HG03378 (cell line): ENCODE data around the gene DCST1.

Experiments
- ATAC-seq: cut with Tn5 transposase; IDR thresholded peaks from one replicate; pipeline ENCODE4 v1.9.1; 2021; ENCODE audit warnings: mild to moderate bottlenecking, moderate library complexity; ENCODE audit not compliant: unreplicated experiment

Gene DCST1

DNA sequence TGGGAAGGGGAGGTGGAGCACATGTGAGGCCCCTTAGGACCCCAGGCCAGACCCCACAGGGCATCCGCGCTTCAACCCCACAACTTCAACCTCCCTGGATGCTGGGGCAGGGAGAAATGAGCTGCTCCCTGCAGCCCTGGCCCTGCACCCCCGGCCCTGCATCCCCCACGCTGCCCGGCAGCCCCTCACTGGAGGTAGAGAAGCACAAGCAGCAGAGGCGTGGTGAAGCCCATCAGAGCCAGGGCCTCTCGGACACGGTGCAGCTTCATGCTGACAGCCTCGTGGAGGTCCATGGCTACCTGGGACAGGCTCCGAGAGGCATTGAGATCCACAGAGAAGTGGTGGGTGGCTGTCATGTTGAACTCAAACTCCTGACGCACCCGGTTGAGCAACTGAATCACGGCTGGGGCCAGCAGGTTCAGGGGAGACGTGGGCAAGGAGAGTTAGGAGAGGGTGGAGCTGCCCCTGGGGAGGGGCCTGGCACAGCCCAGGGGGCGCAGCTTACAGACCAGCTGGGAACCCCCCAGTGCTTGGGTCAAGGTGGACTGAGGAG lies 3.3 kb upstream of the DCST1 start:
- no peak for ATAC-seq

GRCh38 chr1:155030899-155031298 lies 2.7 kb upstream of the DCST1 start:
- no peak for ATAC-seq

DNA sequence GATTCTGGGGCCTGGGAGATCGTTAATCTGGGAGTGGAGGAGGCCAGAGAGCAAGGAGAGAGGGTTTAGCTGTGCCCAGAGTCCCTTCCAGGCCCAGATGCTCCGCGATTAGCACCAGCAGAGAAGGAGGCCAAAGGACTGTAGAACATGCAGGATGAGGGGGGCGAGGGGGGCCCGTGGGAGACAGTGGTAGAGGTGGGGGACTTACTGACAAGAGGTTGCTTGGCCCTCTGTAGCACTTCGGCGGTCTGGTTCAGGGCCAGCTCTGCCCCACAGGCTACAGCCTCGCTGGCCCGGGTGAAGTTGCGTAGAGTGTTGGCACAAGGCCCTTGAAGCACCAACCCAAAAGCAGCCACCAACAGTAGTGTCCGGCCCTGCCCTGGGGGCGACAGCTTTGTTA lies 738 bp upstream of the DCST1 start:
- no peak for ATAC-seq

- ATAC-seq = no peak
Measured at GRCh38 chr1:155034318-155035208, 939 bp downstream of the DCST1 start.

GRCh38 chr1:155035936-155036335 lies 2.3 kb downstream of the DCST1 start:
- ATAC-seq = no peak

- ATAC-seq = no peak
Measured at GRCh38 chr1:155037043-155037442, 3.4 kb downstream of the DCST1 start.

GRCh38 chr1:155037851-155038441 lies 4.3 kb downstream of the DCST1 start:
- ATAC-seq = no peak

DNA sequence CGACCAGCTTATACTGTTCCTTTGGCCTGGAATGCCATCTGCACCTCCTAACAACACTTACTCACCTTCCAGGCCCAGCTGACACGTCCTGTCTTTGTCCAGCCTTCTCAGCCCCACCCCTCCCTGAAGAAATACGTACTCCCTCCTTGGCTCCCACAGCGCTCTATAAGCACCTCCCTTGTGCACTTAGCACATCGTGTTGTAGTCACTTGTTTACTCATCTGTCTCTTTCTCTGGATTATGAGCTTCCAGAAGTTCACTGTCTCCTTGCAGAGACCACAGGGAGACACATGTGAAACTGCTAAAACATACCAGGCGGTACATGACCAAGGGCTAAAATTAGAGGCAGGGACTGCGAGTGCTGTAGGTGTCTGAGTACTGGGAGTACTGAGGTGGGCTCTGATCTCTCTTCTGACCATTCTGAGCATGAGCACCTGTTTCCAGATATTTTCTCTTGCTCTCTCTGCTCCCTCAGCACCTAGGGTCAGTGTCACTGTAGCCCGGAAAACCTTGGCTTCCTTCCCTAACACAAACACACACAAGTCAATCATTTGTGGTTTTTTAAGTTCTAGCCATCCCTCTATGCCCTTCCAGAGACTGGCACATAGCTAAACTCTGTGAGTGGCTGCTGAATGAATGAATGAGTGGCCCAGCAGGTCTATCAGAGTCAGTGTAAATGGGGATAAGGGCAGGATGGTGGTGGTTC lies 5.1 kb downstream of the DCST1 start:
- ATAC-seq = no peak

- ATAC-seq = no peak
Measured at GRCh38 chr1:155039308-155039669, 5.7 kb downstream of the DCST1 start.

DNA sequence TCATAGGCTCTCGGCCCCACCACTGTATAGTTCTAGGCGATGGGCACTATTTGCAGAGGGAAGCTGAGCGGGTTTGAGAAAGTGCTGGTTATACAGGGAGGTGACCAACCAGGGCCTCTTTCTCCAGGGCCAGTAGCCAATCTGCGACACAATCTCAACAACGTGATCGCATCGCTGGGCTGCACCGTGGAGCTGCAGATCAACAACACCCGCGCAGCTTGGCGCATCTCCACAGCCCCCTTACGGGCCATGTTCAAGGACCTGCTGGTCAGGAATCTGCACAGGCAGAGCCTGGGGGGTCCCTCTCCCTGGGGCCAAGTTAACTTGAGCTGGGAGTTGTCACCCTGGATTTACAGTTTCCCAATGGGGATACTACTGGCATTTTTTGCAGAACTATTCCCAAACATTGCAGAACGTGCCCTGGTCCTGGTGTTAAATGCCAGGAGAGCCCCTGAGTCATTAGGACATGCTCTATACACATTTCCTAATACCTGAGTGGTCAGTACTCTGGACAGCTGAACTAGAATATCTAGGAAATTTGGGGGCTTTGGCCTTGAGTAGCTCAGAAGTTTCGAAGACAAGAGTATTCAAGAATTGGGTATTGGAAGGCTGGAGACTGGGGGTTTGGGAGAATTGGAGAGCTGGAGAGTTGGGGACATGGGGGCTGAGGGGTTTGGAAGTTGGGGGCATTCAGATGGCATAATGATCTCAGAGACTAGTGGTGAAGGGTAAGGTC lies 6.9 kb downstream of the DCST1 start:
- ATAC-seq = no peak

DNA sequence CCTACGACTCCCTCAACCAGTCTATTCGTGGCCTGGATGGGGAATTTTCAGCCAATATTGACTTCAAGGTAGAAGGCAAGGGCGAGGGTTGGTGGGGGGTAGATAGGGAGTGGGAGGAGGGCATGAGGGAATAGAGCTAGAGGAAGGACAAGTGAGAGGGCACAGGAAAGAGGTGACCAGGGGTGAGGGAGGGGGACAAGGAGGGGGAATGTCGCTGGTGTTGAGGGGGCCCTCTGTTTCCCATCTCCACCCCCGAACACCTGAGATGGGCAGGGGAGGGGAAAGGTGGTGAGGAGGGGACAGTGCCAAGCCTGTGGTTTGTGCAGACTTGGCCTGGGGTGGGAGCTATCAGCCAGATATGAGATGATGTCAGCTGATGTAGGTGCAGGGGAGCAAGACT lies 9.2 kb downstream of the DCST1 start:
- ATAC-seq = no peak

- ATAC-seq = no peak
Measured at GRCh38 chr1:155043301-155043702, 9.7 kb downstream of the DCST1 start.

DNA sequence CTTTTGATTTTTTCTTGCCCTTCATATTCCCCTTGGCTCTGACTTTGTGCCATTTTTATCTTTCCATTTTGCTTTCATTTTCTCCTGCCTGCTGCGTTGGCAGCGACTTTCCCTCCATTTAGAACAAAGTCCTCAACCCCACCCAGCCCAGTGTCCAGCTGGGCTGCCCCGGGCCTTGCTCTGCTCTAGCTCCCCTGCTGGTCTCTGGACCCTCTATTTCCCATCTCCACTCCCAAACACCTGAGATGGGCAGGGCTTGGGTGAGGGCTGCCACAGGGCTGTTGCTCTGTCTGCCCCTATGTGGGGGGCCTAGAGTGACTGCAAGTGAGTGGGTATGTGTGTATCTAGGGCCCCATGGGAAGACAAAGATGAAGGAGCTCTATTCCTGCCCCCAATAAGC lies 10.2 kb downstream of the DCST1 start:
- ATAC-seq = no peak

DNA sequence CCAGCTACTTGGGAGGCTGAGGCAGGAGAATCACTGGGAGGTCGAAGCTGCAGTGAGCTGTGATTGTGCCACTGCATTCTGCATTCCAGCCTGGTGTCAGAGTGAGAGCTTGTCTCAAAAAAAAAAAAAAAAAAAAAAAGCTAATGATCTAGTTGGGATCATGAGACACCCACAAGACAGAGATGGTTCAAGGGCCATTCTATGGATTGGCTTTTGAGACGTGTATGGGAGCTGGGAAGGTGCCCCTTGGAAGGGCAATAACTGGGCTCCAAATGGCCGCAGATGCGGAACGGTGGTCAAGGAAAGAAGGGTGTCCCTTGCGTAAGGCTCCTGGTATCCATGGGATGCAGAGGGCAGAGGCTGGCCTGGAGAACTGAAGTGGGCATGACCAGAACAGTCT lies 10.7 kb downstream of the DCST1 start:
- no peak for ATAC-seq

DNA sequence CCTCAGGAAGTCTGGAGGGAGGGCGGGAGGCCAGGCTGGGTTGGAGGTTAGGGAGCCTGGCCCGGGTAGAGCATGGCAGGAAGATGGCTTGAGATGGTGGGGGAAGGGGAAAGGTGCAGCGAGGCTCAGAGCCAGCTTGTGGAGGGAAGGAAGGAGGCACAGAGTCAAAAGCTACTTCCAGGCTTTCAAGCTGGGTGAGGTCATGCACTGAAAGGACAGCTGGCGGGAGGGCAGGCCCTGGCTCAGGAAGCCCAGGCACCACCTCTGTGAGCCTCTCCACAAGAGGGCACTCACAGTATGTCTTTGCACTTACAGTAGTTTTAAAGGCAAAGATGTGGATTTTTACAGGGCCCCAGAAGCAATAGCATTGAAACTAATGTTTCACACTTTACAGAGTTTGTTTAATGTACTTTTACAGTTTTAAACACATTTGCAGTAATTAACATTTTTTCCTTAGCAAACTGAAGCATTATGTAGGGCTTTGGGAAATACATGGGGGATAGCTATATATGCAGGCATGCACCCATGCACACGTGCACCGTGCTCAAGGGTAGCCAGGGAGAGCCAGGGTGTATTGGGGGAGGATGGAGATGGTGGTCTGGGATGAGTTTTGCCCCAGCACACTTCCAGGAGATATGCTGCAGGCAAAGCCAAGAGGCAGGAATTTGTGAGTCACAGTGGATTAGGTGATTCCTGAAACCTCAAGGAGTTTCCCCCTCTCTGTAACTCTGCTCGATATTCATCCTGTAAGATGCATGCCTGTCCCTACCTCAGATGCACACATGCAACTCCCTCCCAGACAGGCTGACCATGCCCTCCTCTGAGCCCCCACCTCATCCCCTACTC lies 11.4 kb downstream of the DCST1 start:
- ATAC-seq = no peak

GRCh38 chr1:155048449-155049334 lies 15.1 kb downstream of the DCST1 start:
- ATAC-seq = no peak

GRCh38 chr1:155049651-155050559 lies 16.3 kb downstream of the DCST1 start:
- no peak for ATAC-seq
